Breast epithelium (tissue), 4 donors: ENCODE measurements around the gene FAP. TPM values are rescaled to one million over a fixed set of nuclear protein-coding genes. Genes with fewer than 3 reads are reported as not detected.

Experiments
- DNase-seq, 2 donors: peaks; one replicate each; pipeline ENCODE4 v3.0.0-alpha.2; 2019; ENCODE audit warnings: low spot score in 2 of 2
- H3K27ac ChIP-seq, 2 donors: fragments of 200-600 bp; sonication (generic) in 1 of 2; one replicate each; pipeline ENCODE4 v1.5.1; 2016 to 2019; ENCODE audit warnings: mild to moderate bottlenecking in 1 of 2
- H3K27me3 ChIP-seq, 2 donors: fragments of 200-600 bp; sonication (generic) in 1 of 2; one replicate each; pipeline versions ENCODE4 v1.5.1 to v1.6.0; 2017 to 2019; ENCODE audit warnings: control low read depth in 1 of 2, mild to moderate bottlenecking in 1 of 2
- H3K36me3 ChIP-seq: fragments of 200-600 bp; one replicate; pipeline ENCODE4 v1.5.1; 2019
- H3K4me1 ChIP-seq, 2 donors: fragments of 200-600 bp; sonication (generic); one replicate each; pipeline ENCODE4 v1.5.1; 2016 to 2019; ENCODE audit warnings: control low read depth in 1 of 2
- H3K4me3 ChIP-seq, 3 donors: fragments of 200-600 bp; sonication (generic); 1 replicate in 2 of 3; 2 replicates in 1 of 3; pipeline ENCODE4 v1.5.1; 2016 to 2019; ENCODE audit warnings: mild to moderate bottlenecking in 3 of 3, moderate library complexity in 2 of 3
- H3K9me3 ChIP-seq, 2 donors: fragments of 200-600 bp; sonication (generic) in 1 of 2; one replicate each; pipeline ENCODE4 v1.5.1; 2016 to 2019; ENCODE audit warnings: control low read depth in 1 of 2
- CTCF ChIP-seq, 3 donors: fragments of 450-650 bp; IDR thresholded peaks; one replicate each; pipeline ENCODE4 v1.5.1; 2016 to 2017; ENCODE audit warnings: antibody characterized with exemption in 3 of 3, mild to moderate bottlenecking in 3 of 3, moderate library complexity in 3 of 3
- POLR2A ChIP-seq: fragments of 450-650 bp; IDR thresholded peaks from one replicate; pipeline ENCODE4 v1.6.1; 2016; ENCODE audit warnings: antibody characterized with exemption, mild to moderate bottlenecking, moderate library complexity
- POLR2AphosphoS5 ChIP-seq, 3 donors: sonication (generic); formaldehyde crosslinking; IDR thresholded peaks; one replicate each; pipeline ENCODE4 v1.6.1; 2017; ENCODE audit warnings: antibody characterized with exemption in 3 of 3
- intact Hi-C: fragments of 100-400 bp; cut with DNase I; formaldehyde crosslinking; loops from one replicate; pipeline ENCODE4 v1.15.1; 2023; ENCODE audit warnings: low total_unique reads
- total RNA-seq, 3 donors: library from RNA; depleted of rRNA; stranded (reverse); fragments of >200 nt; gene quantifications; one replicate each; pipeline ENCODE4 v1.1.0, GENCODE V29; 2016

The FAP gene
- total RNA-seq, 3 donors from 2014 or later: 14.4 to 36.0 (median 22.4) TPM

GRCh38 chr2:162172802-162173370 lies 70.4 kb downstream of the FAP start:
- no peak overlapping the region for H3K27ac ChIP-seq
- H3K4me1 ChIP-seq: no peaks in the 10 kb centered on the region
- H3K9me3 ChIP-seq: no peaks in the 10 kb centered on the region
- intact Hi-C loops: no loop called here
- no peaks in the 10 kb centered on the region for H3K36me3 ChIP-seq
- TF ChIP-seq CTCF (IDR thresholded peaks at IDR 0.05): no peak
- TF ChIP-seq POLR2A: no peak
- no peak for TF ChIP-seq POLR2AphosphoS5 (IDR thresholded peaks at IDR 0.05)
- DNase-seq: no peak
- H3K27me3 ChIP-seq: no peaks in the 10 kb centered on the region
- no peak overlapping the region for H3K4me3 ChIP-seq

- Histone ChIP-seq H3K4me1 (no peaks in the 10 kb centered on the region), H3K36me3 (no peaks in the 10 kb centered on the region), H3K27me3 (no peaks in the 10 kb centered on the region), H3K27ac (no peak overlapping the region), H3K4me3 (no peak overlapping the region), H3K9me3 (no peaks in the 10 kb centered on the region)
- TF ChIP-seq POLR2A: no peak
- TF ChIP-seq POLR2AphosphoS5 (IDR thresholded peaks at IDR 0.05): no peak
- no peak for TF ChIP-seq CTCF (IDR thresholded peaks at IDR 0.05)
- intact Hi-C loops: no loop called here
- DNase-seq: no peak
Measured at GRCh38 chr2:162166745-162167144, 76.5 kb downstream of the FAP start.

DNA sequence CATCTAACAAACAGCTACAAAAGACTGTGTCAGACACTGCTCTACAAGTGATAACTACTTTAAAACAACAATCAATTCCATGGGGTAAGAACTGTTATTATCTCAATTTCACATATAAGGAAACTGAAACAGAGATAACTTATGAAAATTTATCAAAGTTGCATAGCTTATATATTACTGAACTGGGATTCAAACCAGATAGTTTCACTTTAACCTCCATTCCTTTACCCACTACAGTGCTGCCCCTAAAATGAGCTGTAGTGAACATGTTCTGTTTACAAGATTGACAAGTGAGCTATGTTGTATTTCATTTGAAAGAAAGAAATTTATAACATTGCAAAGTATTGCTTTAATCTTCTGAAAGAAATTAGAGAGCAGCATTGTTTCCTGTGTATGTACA lies 77.1 kb downstream of the FAP start:
- intact Hi-C loops: no loop called here
- no peaks in the 10 kb centered on the region for H3K36me3 ChIP-seq

DNA sequence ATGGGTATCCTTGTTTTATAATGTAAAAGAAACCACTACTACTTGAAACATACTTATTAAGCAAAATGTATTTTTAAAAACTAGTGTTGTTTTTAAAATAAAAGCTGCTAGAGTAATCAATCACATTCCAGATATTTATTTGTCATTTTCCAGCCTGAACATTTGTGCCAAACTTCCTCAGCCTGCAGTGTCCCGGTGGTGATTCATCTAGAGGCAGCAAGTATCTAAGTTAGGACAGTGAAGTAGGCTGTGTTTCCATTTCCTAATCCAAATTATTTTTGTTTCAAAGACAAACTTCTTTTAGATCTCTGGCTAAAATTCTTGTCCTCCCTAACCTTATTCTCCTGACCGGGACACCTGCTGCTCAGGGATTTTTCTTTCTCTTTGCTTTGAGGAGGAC lies 78.4 kb downstream of the FAP start:
- intact Hi-C loops: no loop called here
- H3K4me3 ChIP-seq: no peak overlapping the region
- H3K9me3 ChIP-seq: no peaks in the 10 kb centered on the region
- no peak overlapping the region for H3K27ac ChIP-seq
- TF ChIP-seq POLR2AphosphoS5 (IDR thresholded peaks at IDR 0.05) (no peak), POLR2A (no peak), CTCF (IDR thresholded peaks at IDR 0.05) (no peak)
- DNase-seq: no peak
- no peaks in the 10 kb centered on the region for H3K27me3 ChIP-seq
- no peaks in the 10 kb centered on the region for H3K4me1 ChIP-seq
- no peaks in the 10 kb centered on the region for H3K36me3 ChIP-seq

More for the DNA sequence above, 77.1 kb downstream of the FAP start:
- H3K4me3 ChIP-seq: no peak overlapping the region
- H3K27ac ChIP-seq: no peak overlapping the region
- no peaks in the 10 kb centered on the region for H3K4me1 ChIP-seq
- H3K9me3 ChIP-seq: no peaks in the 10 kb centered on the region
- TF ChIP-seq CTCF (IDR thresholded peaks at IDR 0.05): no peak
- no peak for TF ChIP-seq POLR2AphosphoS5 (IDR thresholded peaks at IDR 0.05)
- no peak for TF ChIP-seq POLR2A
- no peaks in the 10 kb centered on the region for H3K27me3 ChIP-seq
- no peak for DNase-seq

DNA sequence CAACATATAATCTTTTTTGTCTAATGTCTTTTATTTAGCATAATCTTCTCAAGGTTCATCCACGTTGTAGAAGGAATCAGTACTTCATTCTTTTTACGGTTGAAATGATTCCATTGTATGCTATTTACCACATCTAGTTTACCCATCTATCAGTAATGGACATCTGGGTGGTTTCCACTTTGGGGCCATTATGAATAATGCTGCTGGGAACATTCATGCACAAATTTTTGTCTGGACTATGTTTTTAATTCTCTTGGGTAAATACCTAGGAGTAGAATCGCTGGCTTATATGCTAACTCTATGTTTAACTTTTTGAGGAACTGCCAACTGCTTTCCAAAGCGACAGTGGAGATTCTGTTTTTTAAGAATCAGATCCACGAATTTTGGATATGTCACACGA lies 83.8 kb downstream of the FAP start:
- Histone ChIP-seq H3K27ac (no peak overlapping the region), H3K27me3 (no peaks in the 10 kb centered on the region), H3K4me1 (no peaks in the 10 kb centered on the region), H3K4me3 (no peak overlapping the region), H3K9me3 (no peaks in the 10 kb centered on the region), H3K36me3 (no peaks in the 10 kb centered on the region)
- intact Hi-C loops: no loop called here
- TF ChIP-seq POLR2A (no peak), POLR2AphosphoS5 (IDR thresholded peaks at IDR 0.05) (no peak)
- DNase-seq: no peak

DNA sequence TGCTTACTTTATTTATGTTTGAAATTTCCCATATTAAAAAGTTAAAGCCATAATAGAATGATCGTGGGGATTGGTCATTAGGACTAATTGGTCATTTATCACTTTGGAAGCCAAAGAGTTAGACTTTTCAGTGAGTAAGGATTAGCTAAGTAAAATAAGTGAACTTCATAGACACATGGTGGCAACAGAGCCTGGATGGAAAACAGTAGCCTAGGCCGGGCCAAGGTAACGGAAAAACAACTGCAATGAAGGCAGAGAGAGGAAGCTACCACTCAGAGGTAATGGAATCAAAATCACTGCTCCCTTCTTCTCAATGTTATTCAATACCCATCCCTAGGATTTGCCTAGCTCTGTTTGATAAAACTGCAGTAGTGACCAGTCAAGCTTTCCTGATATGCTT lies 87.1 kb downstream of the FAP start:
- intact Hi-C loops: no loop called here
- Histone ChIP-seq H3K9me3 (no peaks in the 10 kb centered on the region), H3K4me1 (no peaks in the 10 kb centered on the region), H3K36me3 (no peaks in the 10 kb centered on the region), H3K4me3 (no peak overlapping the region), H3K27me3 (no peaks in the 10 kb centered on the region), H3K27ac (no peak overlapping the region)
- DNase-seq: no peak
- no peak for TF ChIP-seq POLR2AphosphoS5 (IDR thresholded peaks at IDR 0.05)
- TF ChIP-seq POLR2A: no peak
- TF ChIP-seq CTCF (IDR thresholded peaks at IDR 0.05): no peak
